Endodermal cell (in vitro differentiated cells): ENCODE data around the gene SH3TC1. TPM values are rescaled to one million over a fixed set of nuclear protein-coding genes. Genes with fewer than 3 reads are reported as not detected.

ENCODE experiments used
- DNase-seq: peaks from one replicate; pipeline ENCODE4 v3.0.0-alpha.2; 2017
- H3K27ac ChIP-seq: 2 replicates; pipeline ENCODE4 v1.5.1; 2013; ENCODE audit warnings: mild to moderate bottlenecking, low read depth, low read length, moderate library complexity
- H3K27me3 ChIP-seq: 2 replicates; pipeline ENCODE4 v1.6.1; 2013; ENCODE audit warnings: mild to moderate bottlenecking, low read length, moderate library complexity; ENCODE audit not compliant: insufficient read depth, control insufficient read depth, poor library complexity, severe bottlenecking
- H3K36me3 ChIP-seq: 2 replicates; pipeline ENCODE4 v1.7.0; 2013; ENCODE audit warnings: mild to moderate bottlenecking, low read length, moderate library complexity; ENCODE audit not compliant: control insufficient read depth, insufficient read depth
- H3K4me1 ChIP-seq: one replicate; pipeline ENCODE4 v1.7.0; 2013; ENCODE audit warnings: low read length; ENCODE audit not compliant: control insufficient read depth, insufficient read depth
- H3K4me3 ChIP-seq: 2 replicates; pipeline ENCODE4 v1.5.1; 2013; ENCODE audit warnings: mild to moderate bottlenecking, low read length, moderate library complexity
- H3K9ac ChIP-seq: 2 replicates; pipeline ENCODE4 v1.6.1; 2013; ENCODE audit warnings: mild to moderate bottlenecking, low read length, moderate library complexity; ENCODE audit not compliant: poor library complexity, severe bottlenecking; ENCODE audit errors: extremely low read depth
- H3K9me3 ChIP-seq: 2 replicates; pipeline ENCODE4 v1.6.1; 2013; ENCODE audit warnings: mild to moderate bottlenecking, low read length, moderate library complexity; ENCODE audit not compliant: control insufficient read depth
- H3K27ac Mint-ChIP-seq: 2 replicates; pipeline ENCODE4 v1.8.0; 2020; ENCODE audit warnings: mixed read lengths
- H3K27me3 Mint-ChIP-seq: 2 replicates; pipeline ENCODE4 v1.8.0; 2021; ENCODE audit warnings: mild to moderate bottlenecking, mixed read lengths; ENCODE audit not compliant: insufficient read depth
- H3K36me3 Mint-ChIP-seq: 2 replicates; pipeline ENCODE4 v1.8.0; 2020; ENCODE audit warnings: low read depth, mixed read lengths
- H3K4me1 Mint-ChIP-seq: 2 replicates; pipeline ENCODE4 v1.8.0; 2020; ENCODE audit warnings: mixed read lengths
- H3K4me3 Mint-ChIP-seq: 2 replicates; pipeline ENCODE4 v1.8.0; 2020; ENCODE audit warnings: mild to moderate bottlenecking, moderate library complexity, mixed read lengths
- H3K9me3 Mint-ChIP-seq: 2 replicates; pipeline ENCODE4 v1.8.0; 2020; ENCODE audit warnings: mild to moderate bottlenecking, mixed read lengths
- CTCF ChIP-seq: fragments of 200-600 bp; sonication (generic); conservative IDR thresholded peaks from 2 replicates; pipeline ENCODE4 v1.5.0; 2021; ENCODE audit warnings: antibody characterized with exemption, mild to moderate bottlenecking
- WGBS, 2 experiments: methylation state at CpG; one replicate each; pipeline versions ENCODE4 v1.1.5 to v1.1.7; 2013; ENCODE audit warnings: missing lambda C conversion rate in 2 of 2, mixed read lengths in 1 of 2; ENCODE audit not compliant: insufficient coverage in 1 of 2, insufficient read length in 1 of 2; 5-methylcytosine and 5-hydroxymethylcytosine counted together
- total RNA-seq, 2 donors: library from RNA; stranded (reverse); fragmentation: NEBNext Ultra II Directional in 1 of 2; extraction: Animal tissue kit (Norgen Biotek cat#: 25700) in 1 of 2; gene quantifications; 2 replicates in 1 of 2; 3 replicates in 1 of 2; pipeline ENCODE4 v1.2.1, GENCODE V29; 2021

SH3TC1 gene
- total RNA-seq, 2 donors from 2014 or later = 1.9 to 2.6 TPM

- WGBS, 2 experiments = 91 to 96% methylated on average over 10 to 11 of the region's 11 CpGs
- no peaks in the 10 kb centered on the region for H3K36me3 Mint-ChIP-seq
Measured at GRCh38 chr4:8230033-8230432, 30.9 kb downstream of the SH3TC1 start.

GRCh38 chr4:8230891-8231290 lies 31.8 kb downstream of the SH3TC1 start:
- H3K4me1 Mint-ChIP-seq = peaks cover 7% of the 10 kb centered on the region
- Histone ChIP-seq H3K36me3 (no peaks in the 10 kb centered on the region), H3K4me1 (peaks cover 6% of the 10 kb centered on the region), H3K27me3 (no peaks in the 10 kb centered on the region), H3K9me3 (no peaks in the 10 kb centered on the region), H3K27ac (no peak overlapping the region), H3K9ac (no peak overlapping the region), H3K4me3 (no peak overlapping the region)
- H3K27ac Mint-ChIP-seq = no peak overlapping the region
- DNase-seq = no peak
- H3K27me3 Mint-ChIP-seq = no peaks in the 10 kb centered on the region
- no peaks in the 10 kb centered on the region for H3K9me3 Mint-ChIP-seq
- no peak overlapping the region for H3K4me3 Mint-ChIP-seq
- 83 to 91% methylated on average over 8 to 10 of the region's 10 CpGs for WGBS, 2 experiments
- no peaks in the 10 kb centered on the region for H3K36me3 Mint-ChIP-seq
- TF ChIP-seq CTCF = no peak

More at GRCh38 chr4:8230033-8230432, 30.9 kb downstream of the SH3TC1 start:
- H3K36me3 ChIP-seq = no peaks in the 10 kb centered on the region
- no peak overlapping the region for H3K4me3 Mint-ChIP-seq
- no peak overlapping the region for H3K4me3 ChIP-seq
- H3K27me3 Mint-ChIP-seq = no peaks in the 10 kb centered on the region
- no peak overlapping the region for H3K9ac ChIP-seq
- no peak overlapping the region for H3K27ac ChIP-seq
- peaks cover 13% of the 10 kb centered on the region for H3K4me1 ChIP-seq
- no peaks in the 10 kb centered on the region for H3K9me3 Mint-ChIP-seq
- H3K9me3 ChIP-seq = no peaks in the 10 kb centered on the region
- no peak overlapping the region for H3K27ac Mint-ChIP-seq
- peaks cover 14% of the 10 kb centered on the region for H3K4me1 Mint-ChIP-seq
- no peak for TF ChIP-seq CTCF
- no peaks in the 10 kb centered on the region for H3K27me3 ChIP-seq
- no peak for DNase-seq

- Mint-ChIP-seq H3K9me3 (no peaks in the 10 kb centered on the region), H3K27ac (no peak overlapping the region), H3K27me3 (no peaks in the 10 kb centered on the region), H3K36me3 (no peaks in the 10 kb centered on the region), H3K4me3 (no peak overlapping the region), H3K4me1 (peaks cover 2% of the 10 kb centered on the region)
- H3K4me1 ChIP-seq = peaks cover 1% of the 10 kb centered on the region
- H3K27ac ChIP-seq = no peak overlapping the region
- H3K4me3 ChIP-seq = no peak overlapping the region
- no peaks in the 10 kb centered on the region for H3K9me3 ChIP-seq
- no peaks in the 10 kb centered on the region for H3K36me3 ChIP-seq
- DNase-seq = no peak
- H3K27me3 ChIP-seq = no peaks in the 10 kb centered on the region
- no peak for TF ChIP-seq CTCF
- H3K9ac ChIP-seq = no peak overlapping the region
- 84 to 87% methylated on average over 18 to 21 of the region's 21 CpGs for WGBS, 2 experiments
Measured at GRCh38 chr4:8231551-8232049, 32.5 kb downstream of the SH3TC1 start.
